ENCODE data around the gene SCN1A.

Gene SCN1A

GRCh38 chr2:166127217-166128155, at the start of gene SCN1A:
TSS of gene SCN1A (minus strand) at chr2:166128020. CDS start at chr2:166073621, 54,399 bp downstream.
- DNase-seq, result no peak
- Histone ChIP-seq H3K4me3 (ENCODE audit: low read depth, low read length) (no peak within 1 kb of the TSS), H3K36me3 (no peaks in the 10 kb centered on the region), H3K27ac (no peak within 1 kb of the TSS), H3K27me3 (ENCODE audit: insufficient read depth, low read depth, severe bottlenecking) (no peaks in the 10 kb centered on the region), H3K9me3 (ENCODE audit: severe bottlenecking) (no peaks in the 10 kb centered on the region)
- TF ChIP-seq, protein P1, sequence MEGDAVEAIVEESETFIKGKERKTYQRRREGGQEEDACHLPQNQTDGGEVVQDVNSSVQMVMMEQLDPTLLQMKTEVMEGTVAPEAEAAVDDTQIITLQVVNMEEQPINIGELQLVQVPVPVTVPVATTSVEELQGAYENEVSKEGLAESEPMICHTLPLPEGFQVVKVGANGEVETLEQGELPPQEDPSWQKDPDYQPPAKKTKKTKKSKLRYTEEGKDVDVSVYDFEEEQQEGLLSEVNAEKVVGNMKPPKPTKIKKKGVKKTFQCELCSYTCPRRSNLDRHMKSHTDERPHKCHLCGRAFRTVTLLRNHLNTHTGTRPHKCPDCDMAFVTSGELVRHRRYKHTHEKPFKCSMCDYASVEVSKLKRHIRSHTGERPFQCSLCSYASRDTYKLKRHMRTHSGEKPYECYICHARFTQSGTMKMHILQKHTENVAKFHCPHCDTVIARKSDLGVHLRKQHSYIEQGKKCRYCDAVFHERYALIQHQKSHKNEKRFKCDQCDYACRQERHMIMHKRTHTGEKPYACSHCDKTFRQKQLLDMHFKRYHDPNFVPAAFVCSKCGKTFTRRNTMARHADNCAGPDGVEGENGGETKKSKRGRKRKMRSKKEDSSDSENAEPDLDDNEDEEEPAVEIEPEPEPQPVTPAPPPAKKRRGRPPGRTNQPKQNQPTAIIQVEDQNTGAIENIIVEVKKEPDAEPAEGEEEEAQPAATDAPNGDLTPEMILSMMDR (IDR thresholded peaks at IDR 0.05; ENCODE audit: low read depth, low read length), result peak; percentile 52

DNA sequence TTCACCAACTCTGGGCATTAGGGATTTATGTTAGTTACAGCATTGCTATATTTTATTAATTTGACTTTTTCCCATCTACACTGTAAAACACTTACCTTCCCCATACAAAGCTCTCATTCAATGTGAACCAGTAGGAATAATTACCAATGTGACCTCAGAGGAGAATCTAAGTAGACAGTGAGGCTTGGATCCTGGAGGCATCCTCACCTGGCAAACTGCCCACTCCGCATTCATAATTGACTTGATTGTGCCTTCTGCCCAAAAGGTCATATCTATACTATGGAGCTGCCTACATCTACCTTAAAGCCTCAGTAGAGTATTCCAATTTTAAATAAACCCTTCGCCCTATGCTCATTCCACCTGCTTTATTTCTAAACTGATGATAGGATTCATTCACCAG, 45.4 kb upstream of the SCN1A start:
- Histone ChIP-seq H3K36me3 (no peaks in the 10 kb centered on the region), H3K4me3 (ENCODE audit: low read depth, low read length) (no peak overlapping the region), H3K27ac (no peak overlapping the region), H3K9me3 (ENCODE audit: severe bottlenecking) (no peaks in the 10 kb centered on the region), H3K27me3 (ENCODE audit: insufficient read depth, low read depth, severe bottlenecking) (no peaks in the 10 kb centered on the region)
- TF ChIP-seq, protein P1 (IDR thresholded peaks at IDR 0.05; ENCODE audit: low read depth, low read length), result no peak
- no peak for DNase-seq

DNA sequence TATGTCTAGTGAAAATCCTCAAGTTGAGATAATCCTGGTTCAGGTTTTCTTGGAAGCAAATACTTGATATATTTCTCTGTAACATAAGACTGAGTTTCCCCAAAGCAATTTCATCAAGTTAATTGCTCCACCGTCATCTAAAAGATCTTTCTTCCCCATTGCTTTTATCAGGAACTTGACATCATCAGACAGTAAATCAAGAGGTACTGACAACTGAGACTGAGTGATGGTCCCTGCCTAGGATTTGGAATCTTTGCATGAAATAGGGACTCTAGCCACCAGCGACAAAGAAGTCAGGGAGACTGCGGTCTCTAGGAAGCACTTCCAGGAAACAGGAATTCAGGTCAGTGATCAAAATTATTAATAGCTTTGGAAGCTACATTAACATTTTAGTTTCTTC, 43.4 kb upstream of the SCN1A start:
- DNase-seq, result no peak
- Histone ChIP-seq H3K27me3 (ENCODE audit: insufficient read depth, low read depth, severe bottlenecking) (no peaks in the 10 kb centered on the region), H3K4me3 (ENCODE audit: low read depth, low read length) (no peak overlapping the region), H3K27ac (no peak overlapping the region), H3K9me3 (ENCODE audit: severe bottlenecking) (no peaks in the 10 kb centered on the region), H3K36me3 (no peaks in the 10 kb centered on the region)
- TF ChIP-seq, protein P1 (IDR thresholded peaks at IDR 0.05; ENCODE audit: low read depth, low read length), result no peak

DNA sequence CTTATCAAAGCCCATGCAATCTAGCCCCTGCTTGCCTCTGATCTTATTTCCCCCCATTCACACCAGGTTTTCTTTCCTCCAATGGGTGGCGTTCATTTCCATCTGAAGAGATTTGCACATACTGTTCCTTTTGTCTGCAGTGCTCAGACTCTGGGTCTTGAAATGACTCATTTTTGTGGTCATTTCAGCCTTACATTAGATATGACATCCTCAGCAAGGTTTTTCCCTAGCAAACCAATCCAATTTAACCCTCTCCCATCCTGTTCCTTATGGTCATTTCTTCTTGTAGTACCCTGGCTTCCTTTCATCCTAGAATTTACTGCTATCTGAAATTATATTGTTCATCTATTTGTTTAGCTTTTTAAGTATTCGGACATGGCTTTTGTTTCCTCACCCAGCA, 42.5 kb upstream of the SCN1A start:
- Histone ChIP-seq H3K9me3 (ENCODE audit: severe bottlenecking) (no peaks in the 10 kb centered on the region), H3K27ac (no peak overlapping the region), H3K36me3 (no peaks in the 10 kb centered on the region), H3K4me3 (ENCODE audit: low read depth, low read length) (no peak overlapping the region), H3K27me3 (ENCODE audit: insufficient read depth, low read depth, severe bottlenecking) (no peaks in the 10 kb centered on the region)
- TF ChIP-seq, protein P1 (IDR thresholded peaks at IDR 0.05; ENCODE audit: low read depth, low read length), result no peak
- no peak for DNase-seq

GRCh38 chr2:166167449-166167848, 39.6 kb upstream of the SCN1A start:
- Histone ChIP-seq H3K4me3 (ENCODE audit: low read depth, low read length) (no peak overlapping the region), H3K27me3 (ENCODE audit: insufficient read depth, low read depth, severe bottlenecking) (no peaks in the 10 kb centered on the region), H3K36me3 (no peaks in the 10 kb centered on the region), H3K9me3 (ENCODE audit: severe bottlenecking) (no peaks in the 10 kb centered on the region), H3K27ac (no peak overlapping the region)
- TF ChIP-seq, protein P1 (IDR thresholded peaks at IDR 0.05; ENCODE audit: low read depth, low read length), result no peak
- DNase-seq, result no peak
